Large intestine (tissue), 12 donors: ENCODE data around the gene ANGPTL5. TPM values are rescaled to one million over a fixed set of nuclear protein-coding genes. Genes with fewer than 3 reads are reported as not detected.
A peak's percentile ranks its signal among the peaks of the same experiment; 100 is the strongest.
"Not testable (repeated sequence)": the region's sequence is repeated elsewhere in the genome, so short reads cannot be mapped to it uniquely, and the experiment has no call there.

Experiments used
- DNase-seq, 2 donors: peaks; one replicate each; pipeline versions ENCODE4 v3.0.0 to v3.0.0-alpha.2; 2013
- H3K27ac ChIP-seq: one replicate; pipeline ENCODE4 v1.5.1; 2013; ENCODE audit warnings: low read length
- H3K27me3 ChIP-seq: 2 replicates; pipeline ENCODE4 v1.6.1; 2013; ENCODE audit warnings: low read length; ENCODE audit not compliant: control insufficient read depth, insufficient read depth
- H3K36me3 ChIP-seq: 2 replicates; pipeline ENCODE4 v1.6.1; 2013; ENCODE audit warnings: low read length; ENCODE audit not compliant: control insufficient read depth, insufficient read depth
- H3K4me1 ChIP-seq: one replicate; pipeline ENCODE4 v1.6.1; 2013; ENCODE audit warnings: low read length; ENCODE audit not compliant: control insufficient read depth, insufficient read depth
- H3K4me3 ChIP-seq: one replicate; pipeline ENCODE4 v1.5.1; 2013; ENCODE audit warnings: low read length
- H3K9me3 ChIP-seq: one replicate; pipeline ENCODE4 v1.6.1; 2013; ENCODE audit warnings: mild to moderate bottlenecking, low read depth, low read length, moderate library complexity; ENCODE audit not compliant: control insufficient read depth
- WGBS: methylation state at CpG from one replicate; pipeline ENCODE4 v1.1.5; 2013; ENCODE audit warnings: low lambda C conversion rate; ENCODE audit not compliant: insufficient coverage; 5-methylcytosine and 5-hydroxymethylcytosine counted together
- long read RNA-seq, 11 donors: transcript quantifications; one replicate each; lab custom pipeline, GENCODE V29; 2026
- polyA plus RNA-seq: library from polyadenylated mRNA; unstranded; fragments of 120-200 nt; gene quantifications from one replicate; pipeline ENCODE4 v1.2.1, GENCODE V29; 2013

The ANGPTL5 gene
- 0.06 TPM for polyA plus RNA-seq
- long read RNA-seq, donor 1: 0 reads
- long read RNA-seq, donor 2: 0 reads
- long read RNA-seq, donor 3: 0 reads
- long read RNA-seq, donor 4: 0 reads
- long read RNA-seq, donor 5: 0 reads
- long read RNA-seq, donor 6: 0 reads
- long read RNA-seq, donor 7: 0 reads
- long read RNA-seq, donor 8: 0 reads
- long read RNA-seq, donor 9: 0 reads
- long read RNA-seq, donor 10: 0 reads
- long read RNA-seq, donor 11: 0 reads

- Histone ChIP-seq H3K36me3 (no peaks in the 10 kb centered on the region), H3K27me3 (no peaks in the 10 kb centered on the region), H3K4me3 (peak within 1 kb of the TSS; percentile 67), H3K27ac (peak within 1 kb of the TSS; percentile 74), H3K9me3 (no peaks in the 10 kb centered on the region), H3K4me1 (no peaks in the 10 kb centered on the region)
- no peak for DNase-seq
- 100% methylated on average over 1 of the region's 2 CpGs for WGBS
Measured at GRCh38 chr11:101916422-101916821, at the start of gene ANGPTL5. TSS of gene ANGPTL5 (minus strand) at chr11:101916522. CDS start at chr11:101907909, 8,613 bp downstream.

GRCh38 chr11:101964200-101964599 is 47.9 kb upstream of the ANGPTL5 start:
- H3K27ac ChIP-seq, H3K27me3 ChIP-seq, H3K4me1 ChIP-seq, H3K4me3 ChIP-seq, DNase-seq, H3K9me3 ChIP-seq, H3K36me3 ChIP-seq: not testable (repeated sequence)
- WGBS: no CpG with 5 or more reads among the region's 10 CpGs

- DNase-seq: no peak
- H3K27me3 ChIP-seq: no peaks in the 10 kb centered on the region
- H3K9me3 ChIP-seq: no peaks in the 10 kb centered on the region
- peaks cover 3% of the 10 kb centered on the region for H3K36me3 ChIP-seq
- no CpG with 5 or more reads among the region's 1 CpG for WGBS
- H3K27ac ChIP-seq: no peak overlapping the region
- no peaks in the 10 kb centered on the region for H3K4me1 ChIP-seq
- H3K4me3 ChIP-seq: no peak overlapping the region
Measured at GRCh38 chr11:101960231-101960630, 43.9 kb upstream of the ANGPTL5 start.

DNA sequence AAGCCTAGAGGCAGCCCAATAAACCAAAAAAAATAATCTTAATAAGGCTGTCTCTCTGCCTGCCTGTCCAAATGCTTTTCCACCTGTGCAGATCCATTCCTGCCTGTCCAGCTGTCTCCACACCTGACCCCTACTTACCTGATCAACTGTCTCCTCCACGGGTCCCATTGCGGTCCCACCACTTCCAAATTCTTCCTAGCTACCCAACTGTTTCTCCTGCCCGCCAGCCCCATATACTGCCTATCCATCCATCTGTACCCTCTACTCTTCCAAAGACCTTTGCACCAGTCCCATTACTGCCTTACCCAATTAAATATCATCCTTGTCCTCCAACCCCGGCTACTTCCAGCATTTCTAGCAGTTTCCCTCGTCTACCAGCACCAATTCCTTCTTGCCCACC is 39.4 kb upstream of the ANGPTL5 start:
- Histone ChIP-seq H3K4me1 (no peaks in the 10 kb centered on the region), H3K27ac (no peak overlapping the region), H3K27me3 (no peaks in the 10 kb centered on the region), H3K9me3 (no peaks in the 10 kb centered on the region), H3K4me3 (no peak overlapping the region), H3K36me3 (peaks cover 3% of the 10 kb centered on the region)
- WGBS: 100% methylated on average over 1 of the region's 5 CpGs
- no peak for DNase-seq

DNA sequence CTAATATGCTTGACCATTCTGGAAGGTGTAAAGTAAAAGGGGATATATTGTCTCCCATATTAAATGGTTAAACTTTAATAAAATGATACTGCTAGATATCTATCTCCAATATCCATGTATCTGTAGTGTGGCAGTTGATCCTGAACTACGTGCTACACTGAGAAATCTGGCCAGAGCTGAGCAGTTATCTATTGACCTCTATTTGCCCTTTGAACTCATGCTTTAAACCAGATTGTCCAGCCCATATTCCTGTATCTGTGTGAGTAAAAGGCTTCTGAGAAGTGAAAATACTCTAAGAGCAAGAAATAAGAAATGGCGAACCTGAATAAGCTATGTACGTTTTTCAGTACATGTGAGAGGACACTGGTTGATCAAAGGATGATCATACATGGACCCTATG is 39.0 kb upstream of the ANGPTL5 start:
- H3K27me3 ChIP-seq: no peaks in the 10 kb centered on the region
- no peak overlapping the region for H3K4me3 ChIP-seq
- WGBS: 93% methylated on average over 2 of the region's 3 CpGs
- H3K4me1 ChIP-seq: no peaks in the 10 kb centered on the region
- no peak for DNase-seq
- no peak overlapping the region for H3K27ac ChIP-seq
- H3K36me3 ChIP-seq: peaks cover 3% of the 10 kb centered on the region
- no peaks in the 10 kb centered on the region for H3K9me3 ChIP-seq

DNA sequence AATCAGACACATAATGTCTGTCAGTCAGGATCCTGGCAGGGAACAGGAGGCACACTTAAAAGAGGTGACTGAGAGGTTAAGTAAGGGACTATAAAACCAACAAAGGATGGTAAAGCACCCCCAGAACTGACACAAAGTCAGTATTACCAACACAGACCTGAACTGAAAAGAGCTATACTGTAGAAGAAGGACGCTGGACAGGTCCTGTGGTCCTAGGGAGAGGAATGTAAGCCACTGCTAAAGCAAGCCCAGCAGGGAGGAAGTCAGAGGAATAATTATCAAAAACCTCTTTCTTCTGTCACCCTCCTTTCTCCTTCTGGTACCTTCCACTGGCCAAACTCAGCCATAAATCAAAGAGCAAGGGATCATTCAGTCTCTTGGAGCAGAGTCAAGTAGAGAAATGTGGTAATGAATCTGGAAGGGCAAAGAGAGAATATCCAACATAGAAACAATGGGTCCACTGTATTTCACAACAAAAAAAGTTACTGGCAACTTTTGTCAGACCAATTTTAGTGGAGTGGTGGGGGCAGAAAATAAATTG is 33.4 kb upstream of the ANGPTL5 start:
- no peak overlapping the region for H3K4me3 ChIP-seq

GRCh38 chr11:101945448-101945847 is 29.1 kb upstream of the ANGPTL5 start:
- 60% methylated on average over 3 of the region's 4 CpGs for WGBS

More for the DNA sequence above, 33.4 kb upstream of the ANGPTL5 start:
- no CpG with 5 or more reads among the region's 1 CpG for WGBS
- H3K9me3 ChIP-seq: no peaks in the 10 kb centered on the region
- H3K4me1 ChIP-seq: no peaks in the 10 kb centered on the region
- H3K27ac ChIP-seq: no peak overlapping the region
- no peak for DNase-seq
- H3K27me3 ChIP-seq: no peaks in the 10 kb centered on the region
- H3K36me3 ChIP-seq: no peaks in the 10 kb centered on the region

DNA sequence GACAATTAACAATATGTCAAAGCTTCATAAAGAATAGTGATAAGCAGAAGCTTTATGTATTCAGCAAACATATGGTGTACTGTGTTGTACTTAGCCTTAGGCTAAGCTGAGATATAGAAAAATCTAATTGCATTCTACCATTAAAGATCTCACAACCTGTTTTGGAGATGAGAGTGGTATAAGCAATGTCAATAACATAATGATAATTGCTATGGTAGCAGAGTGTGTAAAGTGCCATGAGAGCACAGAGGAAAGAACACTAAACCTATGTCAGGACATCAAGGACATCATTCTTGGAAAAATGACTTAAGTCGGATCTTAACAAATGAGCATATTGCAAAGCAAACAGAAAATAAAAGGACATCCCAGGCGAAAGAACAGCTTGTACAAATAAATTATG is 28.6 kb upstream of the ANGPTL5 start:
- H3K4me1 ChIP-seq: no peaks in the 10 kb centered on the region
- H3K27me3 ChIP-seq: no peaks in the 10 kb centered on the region
- H3K36me3 ChIP-seq: no peaks in the 10 kb centered on the region
- 66% methylated on average over 2 of the region's 2 CpGs for WGBS
- DNase-seq: no peak
- no peaks in the 10 kb centered on the region for H3K9me3 ChIP-seq
- no peak overlapping the region for H3K27ac ChIP-seq
- H3K4me3 ChIP-seq: no peak overlapping the region

More at GRCh38 chr11:101945448-101945847, 29.1 kb upstream of the ANGPTL5 start:
- no peaks in the 10 kb centered on the region for H3K4me1 ChIP-seq
- no peak overlapping the region for H3K27ac ChIP-seq
- no peaks in the 10 kb centered on the region for H3K36me3 ChIP-seq
- no peak for DNase-seq
- H3K27me3 ChIP-seq: no peaks in the 10 kb centered on the region
- H3K4me3 ChIP-seq: no peak overlapping the region
- H3K9me3 ChIP-seq: no peaks in the 10 kb centered on the region

- H3K36me3 ChIP-seq: no peaks in the 10 kb centered on the region
- H3K9me3 ChIP-seq: no peaks in the 10 kb centered on the region
- no peak overlapping the region for H3K4me3 ChIP-seq
- H3K27me3 ChIP-seq: no peaks in the 10 kb centered on the region
- H3K4me1 ChIP-seq: no peaks in the 10 kb centered on the region
- H3K27ac ChIP-seq: no peak overlapping the region
- 83% methylated on average over 2 of the region's 3 CpGs for WGBS
- DNase-seq: no peak
Measured at GRCh38 chr11:101940901-101941520, 24.7 kb upstream of the ANGPTL5 start.

DNA sequence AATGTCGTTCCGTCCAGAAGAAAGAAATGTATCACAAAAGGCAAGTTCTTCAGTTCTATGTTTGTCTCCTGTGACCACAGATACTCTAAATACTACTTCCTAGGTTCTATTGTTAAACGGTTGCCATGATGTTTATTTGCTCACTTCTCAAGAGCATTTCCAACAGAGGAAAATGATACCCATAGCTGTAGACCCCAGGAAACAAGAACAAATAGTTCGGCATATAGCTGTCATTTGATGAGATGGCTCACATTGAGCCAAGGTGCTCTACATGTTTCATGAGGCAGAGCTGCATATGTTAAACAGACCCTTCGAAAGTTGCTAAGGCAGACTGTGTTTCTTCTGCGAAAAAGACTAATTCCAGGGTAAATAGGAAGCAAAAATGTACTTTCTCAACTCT is 15.4 kb upstream of the ANGPTL5 start:
- DNase-seq: no peak
- Histone ChIP-seq H3K27ac (no peak overlapping the region), H3K4me3 (no peak overlapping the region), H3K27me3 (no peaks in the 10 kb centered on the region), H3K9me3 (no peaks in the 10 kb centered on the region), H3K4me1 (no peaks in the 10 kb centered on the region), H3K36me3 (no peaks in the 10 kb centered on the region)
- 73% methylated on average over 3 of the region's 6 CpGs for WGBS
